IMR-90 (cell line): ENCODE measurements around the gene LAMTOR4. TPM values are rescaled to one million over a fixed set of nuclear protein-coding genes. Genes with fewer than 3 reads are reported as not detected.

ENCODE experiments used
- ATAC-seq: fragments of 200-7000 bp; cut with Tn5 transposase; 2 replicates; pipeline ENCODE4 v1.9.1; 2020; ENCODE audit warnings: low read depth, mild to moderate bottlenecking, moderate library complexity
- BruUV-seq: library from RNA; stranded (reverse); fragments of 400-500 nt; replicated peaks from 2 replicates; lab custom pipeline; 2021; lab: Mats Ljungman, UMichigan
- CTCF ChIA-PET: fragments of 300-600 bp; formaldehyde crosslinking; extraction: SDS; loops from one replicate; lab custom pipeline; 2021; ENCODE audit warnings: antibody characterized with exemption; lab: Yijun Ruan, JAX
- POLR2A ChIA-PET: fragments of 300-600 bp; sonication (Branson Sonifier 250); formaldehyde crosslinking; loops from one replicate; lab custom pipeline; 2022; ENCODE audit warnings: antibody characterized with exemption; ENCODE audit not compliant: unreplicated experiment; lab: Charles Lee
- DNase-seq: peaks from one replicate; pipeline ENCODE4 v3.0.0; 2013
- H2AFZ ChIP-seq: replicated peaks from 2 replicates; pipeline ENCODE3; 2013; ENCODE audit warnings: low read length, mild to moderate bottlenecking; ENCODE audit not compliant: poor library complexity
- H2AK5ac ChIP-seq: 2 replicates; pipeline ENCODE4 v1.6.1; 2013; ENCODE audit warnings: low read depth, low read length, inconsistent platforms
- H2AK9ac ChIP-seq: replicated peaks from 2 replicates; pipeline ENCODE3; 2013; ENCODE audit warnings: mild to moderate bottlenecking, low read depth, low read length, moderate library complexity; ENCODE audit not compliant: poor library complexity
- H2BK120ac ChIP-seq: 2 replicates; pipeline ENCODE4 v1.6.1; 2013; ENCODE audit warnings: low read depth, low read length, inconsistent platforms
- H2BK15ac ChIP-seq: 3 replicates; pipeline ENCODE4 v1.6.1; 2013; ENCODE audit warnings: low read depth, low read length, inconsistent platforms
- H2BK20ac ChIP-seq: 2 replicates; pipeline ENCODE4 v1.6.1; 2013; ENCODE audit warnings: low read depth, mild to moderate bottlenecking, inconsistent platforms, low read length, moderate library complexity
- H2BK5ac ChIP-seq: 2 replicates; pipeline ENCODE4 v1.6.1; 2013; ENCODE audit warnings: mild to moderate bottlenecking, low read depth, low read length, inconsistent platforms; ENCODE audit not compliant: poor library complexity, severe bottlenecking
- H3K14ac ChIP-seq: replicated peaks from 2 replicates; pipeline ENCODE4 v1.6.1; 2013; ENCODE audit warnings: low read depth, low read length, inconsistent platforms
- H3K18ac ChIP-seq: 2 replicates; pipeline ENCODE4 v1.6.1; 2013; ENCODE audit warnings: low read depth, low read length, control low read depth
- H3K23ac ChIP-seq: 2 replicates; pipeline ENCODE4 v1.6.1; 2013; ENCODE audit warnings: low read depth, low read length, inconsistent platforms
- H3K27ac ChIP-seq: 2 replicates; pipeline ENCODE4 v1.5.1; 2013; ENCODE audit warnings: mild to moderate bottlenecking, control low read depth, low read length; ENCODE audit not compliant: insufficient read depth
- H3K27me3 ChIP-seq: 2 replicates; pipeline ENCODE4 v1.6.1; 2013; ENCODE audit warnings: low read length; ENCODE audit not compliant: control insufficient read depth, insufficient read depth
- H3K36me3 ChIP-seq: 2 replicates; pipeline ENCODE4 v1.6.1; 2013; ENCODE audit warnings: low read length, mixed read lengths; ENCODE audit not compliant: control insufficient read depth, insufficient read depth
- H3K4ac ChIP-seq: 2 replicates; pipeline ENCODE4 v1.6.1; 2013; ENCODE audit warnings: low read depth, low read length, inconsistent platforms
- H3K4me1 ChIP-seq: 2 replicates; pipeline ENCODE4 v1.6.1; 2013; ENCODE audit warnings: low read length, mixed read lengths; ENCODE audit not compliant: control insufficient read depth, insufficient read depth
- H3K4me2 ChIP-seq: 2 replicates; pipeline ENCODE4 v1.6.1; 2013; ENCODE audit warnings: low read depth, mild to moderate bottlenecking, control low read depth, low read length, moderate library complexity
- H3K4me3 ChIP-seq: 2 replicates; pipeline ENCODE4 v1.5.1; 2013; ENCODE audit warnings: low read depth, mild to moderate bottlenecking, control low read depth, low read length, moderate library complexity; ENCODE audit not compliant: insufficient read depth
- H3K56ac ChIP-seq: 2 replicates; pipeline ENCODE4 v1.6.1; 2013; ENCODE audit warnings: low read length, inconsistent platforms; ENCODE audit not compliant: insufficient read depth; ENCODE audit errors: extremely low read depth
- H3K79me1 ChIP-seq, 2 experiments: 2 replicates each; pipeline ENCODE4 v1.6.1; 2013; ENCODE audit warnings: low read length in 2 of 2, inconsistent platforms in 1 of 2, low read depth in 1 of 2
- H3K9ac ChIP-seq: 2 replicates; pipeline ENCODE4 v1.6.1; 2013; ENCODE audit warnings: low read depth, low read length, control low read depth
- H3K9me1 ChIP-seq: 2 replicates; pipeline ENCODE4 v1.6.1; 2013; ENCODE audit warnings: low read length, inconsistent platforms; ENCODE audit not compliant: insufficient read depth
- H3K9me3 ChIP-seq: 2 replicates; pipeline ENCODE4 v1.6.1; 2013; ENCODE audit warnings: low read length; ENCODE audit not compliant: control insufficient read depth, insufficient read depth
- H4K20me1 ChIP-seq: 2 replicates; pipeline ENCODE4 v1.6.1; 2013; ENCODE audit warnings: low read length, inconsistent platforms; ENCODE audit not compliant: insufficient read depth
- H4K5ac ChIP-seq: 2 replicates; pipeline ENCODE4 v1.6.1; 2013; ENCODE audit warnings: mild to moderate bottlenecking, low read depth, low read length, control low read depth
- H4K8ac ChIP-seq, 2 experiments: 2 replicates each; pipeline ENCODE4 v1.6.1; 2013; ENCODE audit warnings: low read depth in 2 of 2, low read length in 2 of 2, control low read depth in 1 of 2, inconsistent platforms in 1 of 2
- H4K91ac ChIP-seq: 2 replicates; pipeline ENCODE4 v1.6.1; 2013; ENCODE audit warnings: low read depth, low read length, inconsistent platforms; ENCODE audit not compliant: insufficient read depth
- BHLHE40 ChIP-seq: fragments of 150-350 bp; IDR thresholded peaks from 2 replicates; pipeline ENCODE4 v1.6.1; 2016; ENCODE audit warnings: mild to moderate bottlenecking, low read depth, low read length
- CEBPB ChIP-seq: IDR thresholded peaks from 2 replicates; pipeline ENCODE4 v1.6.1; 2012; ENCODE audit warnings: low read depth, low read length, improper control_type of control experiment
- CHD1 ChIP-seq: IDR thresholded peaks from 2 replicates; pipeline ENCODE4 v1.6.1; 2012; ENCODE audit warnings: low read depth, low read length, improper control_type of control experiment
- FOS ChIP-seq: fragments of 150-350 bp; IDR thresholded peaks from 2 replicates; pipeline ENCODE4 v1.6.1; 2016; ENCODE audit warnings: low read depth, low read length
- MAFK ChIP-seq: IDR thresholded peaks from 2 replicates; pipeline ENCODE4 v1.6.1; 2012; ENCODE audit warnings: low read depth, low read length, improper control_type of control experiment
- MAZ ChIP-seq: IDR thresholded peaks from 2 replicates; pipeline ENCODE4 v1.6.1; 2012; ENCODE audit warnings: low read depth, mild to moderate bottlenecking, low read length, improper control_type of control experiment, moderate library complexity, borderline replicate concordance
- MXI1 ChIP-seq: IDR thresholded peaks from 2 replicates; pipeline ENCODE4 v1.6.1; 2012; ENCODE audit warnings: low read depth, mild to moderate bottlenecking, low read length, moderate library complexity, borderline replicate concordance
- NFE2L2 ChIP-seq: fragments of 150-350 bp; IDR thresholded peaks from 2 replicates; pipeline ENCODE4 v1.6.1; 2016; ENCODE audit warnings: low read depth, mild to moderate bottlenecking, low read length
- POLR2A ChIP-seq: IDR thresholded peaks from 2 replicates; pipeline ENCODE4 v1.6.1; 2012; ENCODE audit warnings: mild to moderate bottlenecking, low read depth, low read length
- RAD21 ChIP-seq: IDR thresholded peaks from 2 replicates; pipeline ENCODE4 v1.6.1; 2012; ENCODE audit warnings: low read length, improper control_type of control experiment
- RCOR1 ChIP-seq: IDR thresholded peaks from 2 replicates; pipeline ENCODE4 v1.6.1; 2012; ENCODE audit warnings: mild to moderate bottlenecking, low read length, improper control_type of control experiment; ENCODE audit not compliant: insufficient replicate concordance
- RFX5 ChIP-seq: IDR thresholded peaks from 2 replicates; pipeline ENCODE4 v1.8.0; 2012; ENCODE audit warnings: low read depth, mild to moderate bottlenecking, low read length, moderate library complexity
- SMC3 ChIP-seq: fragments of 150-350 bp; IDR thresholded peaks from 2 replicates; pipeline ENCODE4 v1.6.1; 2016; ENCODE audit warnings: low read depth, mild to moderate bottlenecking, antibody characterized with exemption, low read length, moderate library complexity
- WGBS, 2 experiments: methylation state at CpG; one replicate each; pipeline versions ENCODE4 v1.1.5 to v1.1.7; 2013; ENCODE audit warnings: missing lambda C conversion rate in 2 of 2; ENCODE audit not compliant: insufficient read length in 1 of 2; ENCODE audit errors: extremely low coverage in 2 of 2; 5-methylcytosine and 5-hydroxymethylcytosine counted together
- dilution Hi-C: fragments of 300-500 bp; cut with HindIII; formaldehyde crosslinking; loops from one replicate; pipeline ENCODE4 v1.14.3; 2018; ENCODE audit warnings: low sequenced_read_pairs; ENCODE audit not compliant: unreplicated experiment
- in situ Hi-C: fragments of 300-500 bp; cut with MboI; formaldehyde crosslinking; loops from 3 replicates; pipeline ENCODE4 v1.14.3; 2019; ENCODE audit warnings: low sequenced_read_pairs, inconsistent platforms, mixed read lengths
- intact Hi-C: fragments of 100-400 bp; cut with micrococcal nuclease; formaldehyde crosslinking; loops from 2 replicates; pipeline ENCODE4 v1.10.0; 2022
- polyA plus RNA-seq, 3 experiments: library from polyadenylated mRNA; depleted of rRNA; stranded (reverse); fragments of >200 nt; gene quantifications; 2 replicates each; pipeline ENCODE4 v1.2.3, GENCODE V29; 2012; ENCODE audit warnings: low replicate concordance in 1 of 3
- total RNA-seq: library from RNA; depleted of rRNA; stranded (reverse); fragments of >200 nt; gene quantifications from 2 replicates; pipeline ENCODE4 v1.2.3, GENCODE V29; 2012
- TF ChIP-seq, protein P1 (sequence below): fragments of 150-350 bp; IDR thresholded peaks from 2 replicates; pipeline ENCODE4 v1.6.1; 2017; ENCODE audit warnings: mild to moderate bottlenecking, antibody characterized with exemption, low read length, low read depth
- TF ChIP-seq, protein P2 (sequence below): fragments of 150-350 bp; IDR thresholded peaks from 2 replicates; pipeline ENCODE4 v1.6.1; 2016; ENCODE audit warnings: low read depth, mild to moderate bottlenecking, low read length, moderate library complexity, borderline replicate concordance

LAMTOR4 gene
- total and polyA plus RNA-seq, 2 of the 4 experiments (the other 2 are of a cell fraction): 134 to 268 TPM

GRCh38 chr7:100190048-100190711, 41.5 kb downstream of the LAMTOR4 start:
- dilution Hi-C loops (no loop called here), intact Hi-C loops (no loop called here), in situ Hi-C loops (no loop called here)
- WGBS, 2 experiments: no CpG with 5 or more reads among the region's 4 CpGs
- Histone ChIP-seq H2BK20ac (peak overlapping the region; percentile 86; the same call in 1 of the 2 replicates), H4K20me1 (no peaks in the 10 kb centered on the region), H3K23ac (0 out of 2 replicates have a peak overlapping the region, but pooled peaks have one; percentile 23), H2AK9ac (no peak overlapping the region), H3K4me2 (no peak overlapping the region), H3K9me3 (no peaks in the 10 kb centered on the region), H3K9me1 (no peaks in the 10 kb centered on the region), H3K27ac (no peak overlapping the region), H3K27me3 (no peaks in the 10 kb centered on the region), H2BK120ac (peak overlapping the region; percentile 68; the same call in 1 of the 2 replicates), H2BK5ac (no peak overlapping the region), H3K9ac (no peak overlapping the region; the same call in 1 of the 2 replicates), H3K4me3 (no peak overlapping the region), H3K18ac (no peak overlapping the region; the same call in 1 of the 2 replicates), H2BK15ac (no peak overlapping the region), H4K91ac (no peak overlapping the region), H3K14ac (peak overlapping the region; percentile 84), H4K8ac (peak overlapping the region in 1 of 2 experiments; percentile 85; a peak in 2 of 4 replicates), H3K56ac (no peak overlapping the region), H2AFZ (no peak overlapping the region), H3K4me1 (peaks cover 2% of the 10 kb centered on the region; the same call in 1 of the 2 replicates), H4K5ac (no peak overlapping the region), H3K4ac (peak overlapping the region; percentile 78; the same call in 1 of the 2 replicates), H2AK5ac (no peak overlapping the region), H3K79me1 (no peaks in the 10 kb centered on the region), H3K36me3 (no peaks in the 10 kb centered on the region)
- CTCF ChIA-PET: interaction anchor here (0.8 to 1.1 kb wide), 3 partner anchors 8 to 11 kb away, joined by 4 to 6 read pairs (median 5); no protein-coding TSS in a partner anchor
- BruUV-seq: no TSS peak
- ATAC-seq: peak; percentile 79
- DNase-seq: peak; percentile 62
- POLR2A ChIA-PET: interaction anchor here (0.5 to 0.7 kb wide), 2 partner anchors 8 to 10 kb away, joined by 6 to 9 read pairs; no protein-coding TSS in a partner anchor
- no peak for TF ChIP-seq MAFK
- TF ChIP-seq BHLHE40: no peak
- TF ChIP-seq CHD1: no peak
- TF ChIP-seq FOS: no peak
- peak; percentile 37; the same call in 1 of the 2 replicates for TF ChIP-seq SMC3
- TF ChIP-seq, protein P1, sequence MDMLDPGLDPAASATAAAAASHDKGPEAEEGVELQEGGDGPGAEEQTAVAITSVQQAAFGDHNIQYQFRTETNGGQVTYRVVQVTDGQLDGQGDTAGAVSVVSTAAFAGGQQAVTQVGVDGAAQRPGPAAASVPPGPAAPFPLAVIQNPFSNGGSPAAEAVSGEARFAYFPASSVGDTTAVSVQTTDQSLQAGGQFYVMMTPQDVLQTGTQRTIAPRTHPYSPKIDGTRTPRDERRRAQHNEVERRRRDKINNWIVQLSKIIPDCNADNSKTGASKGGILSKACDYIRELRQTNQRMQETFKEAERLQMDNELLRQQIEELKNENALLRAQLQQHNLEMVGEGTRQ: no peak
- no peak for TF ChIP-seq POLR2A
- no peak for TF ChIP-seq NFE2L2
- no peak for TF ChIP-seq RFX5
- no peak for TF ChIP-seq CEBPB
- peak; percentile 25; the same call in 1 of the 2 replicates for TF ChIP-seq RAD21
- TF ChIP-seq MAZ: no peak
- TF ChIP-seq, protein P2, sequence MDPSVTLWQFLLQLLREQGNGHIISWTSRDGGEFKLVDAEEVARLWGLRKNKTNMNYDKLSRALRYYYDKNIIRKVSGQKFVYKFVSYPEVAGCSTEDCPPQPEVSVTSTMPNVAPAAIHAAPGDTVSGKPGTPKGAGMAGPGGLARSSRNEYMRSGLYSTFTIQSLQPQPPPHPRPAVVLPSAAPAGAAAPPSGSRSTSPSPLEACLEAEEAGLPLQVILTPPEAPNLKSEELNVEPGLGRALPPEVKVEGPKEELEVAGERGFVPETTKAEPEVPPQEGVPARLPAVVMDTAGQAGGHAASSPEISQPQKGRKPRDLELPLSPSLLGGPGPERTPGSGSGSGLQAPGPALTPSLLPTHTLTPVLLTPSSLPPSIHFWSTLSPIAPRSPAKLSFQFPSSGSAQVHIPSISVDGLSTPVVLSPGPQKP: no peak
- TF ChIP-seq MXI1: no peak
- no peak for TF ChIP-seq RCOR1
